OCI-LY3 (cell line): ENCODE data around the gene RFC1.
"Not testable (repeated sequence)": the region's sequence is repeated elsewhere in the genome, so short reads cannot be mapped to it uniquely, and the experiment has no call there.

Experiments used
- H2AFZ ChIP-seq: fragments of 200-600, 300-600 bp; shearing (Covaris generic); 2 replicates; pipeline ENCODE4 v1.6.0; 2014; ENCODE audit warnings: antibody characterized with exemption, low read depth, low read length
- H3K27ac ChIP-seq: fragments of 200-600, 300-600 bp; sonication (generic); 2 replicates; pipeline ENCODE4 v1.5.1; 2014; ENCODE audit warnings: mild to moderate bottlenecking, low read length, moderate library complexity, mixed read lengths
- H3K27me3 ChIP-seq: fragments of 200-600, 300-600 bp; sonication (generic); 2 replicates; pipeline ENCODE4 v1.6.1; 2014; ENCODE audit warnings: low read depth, low read length, mixed read lengths
- H3K36me3 ChIP-seq: fragments of 200-600, 300-600 bp; sonication (generic); replicated peaks from 2 replicates; pipeline ENCODE3; 2014; ENCODE audit warnings: low read depth, low read length, mixed read lengths
- H3K4me1 ChIP-seq: fragments of 300-600, 200-600 bp; sonication (generic); 2 replicates; pipeline ENCODE4 v1.6.1; 2014; ENCODE audit warnings: low read length, mixed read lengths
- H3K4me2 ChIP-seq: fragments of 200-600, 300-600 bp; sonication (generic); 2 replicates; pipeline ENCODE4 v1.6.1; 2014; ENCODE audit warnings: low read length, mixed read lengths
- H3K4me3 ChIP-seq: fragments of 300-600, 200-600 bp; sonication (generic); 2 replicates; pipeline ENCODE4 v1.5.1; 2014; ENCODE audit warnings: antibody characterized with exemption, mild to moderate bottlenecking, low read length, moderate library complexity
- H3K79me2 ChIP-seq: fragments of 300-600, 200-600 bp; shearing (Covaris generic); 2 replicates; pipeline ENCODE4 v1.6.1; 2014; ENCODE audit warnings: mild to moderate bottlenecking, low read length, mixed read lengths
- H3K9ac ChIP-seq: fragments of 300-600, 200-600 bp; shearing (Covaris generic); 2 replicates; pipeline ENCODE4 v1.6.0; 2014; ENCODE audit warnings: mild to moderate bottlenecking, low read length, moderate library complexity
- H3K9me3 ChIP-seq: fragments of 200-600, 300-600 bp; shearing (Covaris generic); 2 replicates; pipeline ENCODE4 v1.6.1; 2014; ENCODE audit warnings: low read length, mixed read lengths; ENCODE audit not compliant: insufficient read depth
- H4K20me1 ChIP-seq: fragments of 200-600, 300-600 bp; sonication (generic); 2 replicates; pipeline ENCODE4 v1.6.1; 2016; ENCODE audit warnings: low read length, mixed read lengths; ENCODE audit not compliant: insufficient read depth
- CTCF ChIP-seq: fragments of 200-600, 300-600 bp; sonication (generic); IDR thresholded peaks from 2 replicates; pipeline ENCODE4 v1.5.1; 2014; ENCODE audit warnings: antibody characterized with exemption, low read length, low read depth
- EZH2phosphoT487 ChIP-seq: fragments of 200-600 bp; shearing (Covaris generic); IDR thresholded peaks from 2 replicates; pipeline ENCODE4 v1.6.1; 2018; ENCODE audit warnings: antibody characterized with exemption, mixed run types, low read depth

The RFC1 gene

DNA sequence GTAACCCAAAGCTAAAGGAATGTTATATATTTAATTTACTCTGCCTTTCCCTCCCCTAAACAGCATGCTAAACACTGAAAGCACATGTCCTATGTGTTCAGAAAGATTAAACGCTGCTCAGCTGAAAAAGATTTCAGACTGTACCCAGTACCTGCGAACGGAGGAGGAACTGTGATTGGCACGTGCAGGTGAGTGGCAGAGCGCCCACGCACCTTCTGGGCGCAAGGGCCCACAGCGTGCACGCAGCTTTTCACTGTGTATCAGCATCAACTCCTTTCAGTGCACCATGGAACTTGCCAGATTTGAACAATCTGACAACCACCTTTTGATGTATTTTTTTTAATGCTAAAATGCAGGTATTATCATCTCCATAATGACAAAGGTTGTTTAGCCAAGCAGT, 87.7 kb downstream of the RFC1 start:
- no peak overlapping the region for H2AFZ ChIP-seq
- no peaks in the 10 kb centered on the region for H3K9me3 ChIP-seq
- no peak overlapping the region for H3K4me2 ChIP-seq
- H3K27me3 ChIP-seq: no peaks in the 10 kb centered on the region
- H3K27ac ChIP-seq: no peak overlapping the region
- no peaks in the 10 kb centered on the region for H4K20me1 ChIP-seq
- H3K4me3 ChIP-seq: no peak overlapping the region
- no peaks in the 10 kb centered on the region for H3K4me1 ChIP-seq
- H3K79me2 ChIP-seq: no peaks in the 10 kb centered on the region
- TF ChIP-seq CTCF: no peak
- TF ChIP-seq EZH2phosphoT487: no peak
- H3K36me3 ChIP-seq: peaks cover 6% of the 10 kb centered on the region
- no peak overlapping the region for H3K9ac ChIP-seq

DNA sequence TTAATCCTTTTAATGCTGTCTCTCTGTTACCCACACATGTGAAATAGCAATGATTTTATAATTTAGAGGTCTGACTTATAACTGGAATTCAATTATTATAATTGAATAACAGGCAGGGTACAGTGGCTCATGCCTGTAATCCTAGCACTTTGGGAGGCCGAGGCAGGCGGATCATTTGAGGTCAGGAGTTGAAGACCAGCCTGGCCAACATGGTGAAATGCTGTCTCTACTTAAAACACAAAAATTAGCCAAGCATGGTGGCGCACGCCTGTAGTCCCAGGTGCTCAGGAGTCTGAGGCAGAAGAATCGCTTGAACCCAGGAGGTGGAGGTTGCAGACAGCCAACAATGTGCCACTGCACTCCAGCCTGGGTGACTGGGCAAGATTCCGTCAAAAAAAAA, 88.5 kb downstream of the RFC1 start:
- not testable (repeated sequence) for H3K9me3 ChIP-seq

DNA sequence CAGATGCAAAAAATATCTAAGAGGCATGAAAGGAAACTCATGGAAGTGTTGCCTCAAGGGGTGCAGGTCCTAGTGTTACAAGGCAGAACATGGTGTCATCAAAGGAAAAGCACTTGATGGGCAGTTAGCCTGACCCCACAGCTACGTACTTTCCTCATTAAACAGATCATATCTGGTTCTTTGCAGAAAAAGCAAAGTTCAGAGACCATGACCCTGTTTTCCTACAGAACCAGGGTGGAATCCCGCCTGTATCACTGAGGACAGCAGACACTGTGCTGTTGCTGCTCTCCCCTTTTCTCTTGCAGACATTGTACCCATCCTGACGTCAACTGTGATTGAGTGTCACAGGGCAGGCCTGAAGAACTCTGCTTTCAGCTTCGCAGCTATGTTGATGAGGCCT, 91.7 kb downstream of the RFC1 start:
- Histone ChIP-seq H3K9ac (no peak overlapping the region), H3K36me3 (peaks cover 6% of the 10 kb centered on the region)

More for the DNA sequence above, 88.5 kb downstream of the RFC1 start:
- not testable (repeated sequence) for H3K79me2 ChIP-seq, H3K4me3 ChIP-seq, H3K9ac ChIP-seq, H3K4me2 ChIP-seq, H2AFZ ChIP-seq, H3K36me3 ChIP-seq, H3K27ac ChIP-seq, H3K4me1 ChIP-seq, H3K27me3 ChIP-seq, H4K20me1 ChIP-seq

DNA sequence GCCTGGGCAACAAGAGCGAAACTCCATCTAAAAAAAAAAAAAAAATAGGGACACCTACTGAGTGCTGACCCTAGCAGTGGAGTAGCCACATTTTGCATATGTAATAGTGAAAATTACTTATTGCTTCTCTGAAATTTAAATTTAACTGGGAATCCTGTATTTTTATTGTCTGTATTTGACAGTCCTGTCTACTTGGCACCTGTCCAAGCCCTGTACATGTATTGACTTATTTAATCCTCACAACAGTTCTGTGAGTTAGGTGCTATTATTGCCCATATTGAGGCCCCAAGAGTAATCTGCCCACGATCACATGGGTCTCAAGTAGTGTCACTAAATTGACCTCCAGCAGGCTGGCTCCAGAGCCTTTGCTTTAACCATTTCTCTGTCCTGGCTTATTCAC, 102.3 kb downstream of the RFC1 start:
- H3K4me1 ChIP-seq: no peaks in the 10 kb centered on the region
- H3K9ac ChIP-seq: no peak overlapping the region
- H2AFZ ChIP-seq: no peak overlapping the region
- no peak overlapping the region for H3K4me3 ChIP-seq
- H3K36me3 ChIP-seq: no peaks in the 10 kb centered on the region
- H3K27me3 ChIP-seq: no peaks in the 10 kb centered on the region
- no peak overlapping the region for H3K4me2 ChIP-seq
- no peak overlapping the region for H3K27ac ChIP-seq
- no peaks in the 10 kb centered on the region for H3K9me3 ChIP-seq
- H3K79me2 ChIP-seq: no peaks in the 10 kb centered on the region
- no peaks in the 10 kb centered on the region for H4K20me1 ChIP-seq
- TF ChIP-seq CTCF (no peak), EZH2phosphoT487 (no peak)

More for the DNA sequence above, 91.7 kb downstream of the RFC1 start:
- Histone ChIP-seq H3K79me2 (no peaks in the 10 kb centered on the region), H4K20me1 (no peaks in the 10 kb centered on the region), H3K27ac (no peak overlapping the region), H3K4me3 (no peak overlapping the region), H3K4me2 (no peak overlapping the region), H3K4me1 (no peaks in the 10 kb centered on the region), H3K9me3 (no peaks in the 10 kb centered on the region), H3K27me3 (no peaks in the 10 kb centered on the region), H2AFZ (no peak overlapping the region)
- TF ChIP-seq CTCF (no peak), EZH2phosphoT487 (no peak)
